H9 (cell line): ENCODE data around the gene VOPP1. TPM values are rescaled to one million over a fixed set of nuclear protein-coding genes. Genes with fewer than 3 reads are reported as not detected.

ENCODE experiments used
- DNase-seq: peaks from one replicate; pipeline ENCODE4 v3.0.0-alpha.2; 2017
- H2AFZ ChIP-seq: one replicate; pipeline ENCODE4 v1.6.1; 2013; ENCODE audit warnings: mild to moderate bottlenecking, low read length, control low read depth, moderate library complexity
- H2AK5ac ChIP-seq: 2 replicates; pipeline ENCODE4 v1.6.1; 2013; ENCODE audit warnings: low read length, control low read depth, mixed read lengths; ENCODE audit not compliant: insufficient read length
- H2BK120ac ChIP-seq: one replicate; pipeline ENCODE4 v1.6.1; 2013; ENCODE audit warnings: low read depth, mild to moderate bottlenecking, low read length, control low read depth, inconsistent platforms; ENCODE audit not compliant: poor library complexity, severe bottlenecking
- H2BK12ac ChIP-seq: 2 replicates; pipeline ENCODE4 v1.6.1; 2013; ENCODE audit warnings: low read length, control low read depth, mixed read lengths, low read depth; ENCODE audit not compliant: insufficient read length
- H2BK15ac ChIP-seq: 2 replicates; pipeline ENCODE4 v1.6.1; 2013; ENCODE audit warnings: low read depth, low read length, control low read depth
- H2BK20ac ChIP-seq: one replicate; pipeline ENCODE4 v1.6.1; 2013; ENCODE audit warnings: low read depth, mild to moderate bottlenecking, low read length, control low read depth, inconsistent platforms; ENCODE audit not compliant: poor library complexity, severe bottlenecking
- H2BK5ac ChIP-seq: 2 replicates; pipeline ENCODE4 v1.6.1; 2013; ENCODE audit warnings: low read length, control low read depth, mixed read lengths; ENCODE audit not compliant: insufficient read length
- H3K14ac ChIP-seq: 2 replicates; pipeline ENCODE4 v1.6.1; 2013; ENCODE audit warnings: low read length, control low read depth; ENCODE audit not compliant: insufficient read depth
- H3K18ac ChIP-seq: 2 replicates; pipeline ENCODE4 v1.6.1; 2013; ENCODE audit warnings: low read depth, mild to moderate bottlenecking, mixed read lengths, low read length, control low read depth; ENCODE audit not compliant: insufficient read length
- H3K23ac ChIP-seq: 2 replicates; pipeline ENCODE4 v1.6.1; 2013; ENCODE audit warnings: low read length, control low read depth, mixed read lengths, low read depth; ENCODE audit not compliant: insufficient read length
- H3K23me2 ChIP-seq: 2 replicates; pipeline ENCODE4 v1.6.1; 2013; ENCODE audit warnings: low read depth, mild to moderate bottlenecking, mixed read lengths, low read length, control low read depth; ENCODE audit not compliant: insufficient read length, poor library complexity, severe bottlenecking
- H3K27ac ChIP-seq: 2 replicates; pipeline ENCODE4 v1.5.1; 2013; ENCODE audit warnings: low read length, control low read depth, mixed read lengths, low read depth; ENCODE audit not compliant: insufficient read length
- H3K27me3 ChIP-seq: 2 replicates; pipeline ENCODE4 v1.6.1; 2013; ENCODE audit warnings: low read length, control low read depth, inconsistent platforms; ENCODE audit not compliant: insufficient read depth
- H3K4ac ChIP-seq: 2 replicates; pipeline ENCODE4 v1.6.1; 2013; ENCODE audit warnings: low read depth, mild to moderate bottlenecking, control low read depth, inconsistent platforms, low read length, moderate library complexity
- H3K4me1 ChIP-seq: 2 replicates; pipeline ENCODE4 v1.6.1; 2013; ENCODE audit warnings: low read length, control low read depth, inconsistent platforms; ENCODE audit not compliant: insufficient read depth
- H3K4me2 ChIP-seq: 2 replicates; pipeline ENCODE4 v1.6.1; 2013; ENCODE audit warnings: low read length, control low read depth, mixed read lengths; ENCODE audit not compliant: insufficient read length, insufficient read depth
- H3K56ac ChIP-seq: 2 replicates; pipeline ENCODE4 v1.6.1; 2013; ENCODE audit warnings: low read depth, mild to moderate bottlenecking, mixed read lengths, low read length, control low read depth; ENCODE audit not compliant: insufficient read length
- H3K79me1 ChIP-seq: 2 replicates; pipeline ENCODE4 v1.6.1; 2013; ENCODE audit warnings: low read depth, mild to moderate bottlenecking, moderate library complexity, low read length, control low read depth, inconsistent platforms; ENCODE audit not compliant: insufficient read depth, poor library complexity, severe bottlenecking
- H3K79me2 ChIP-seq: 2 replicates; pipeline ENCODE4 v1.6.1; 2013; ENCODE audit warnings: low read length, control low read depth, inconsistent platforms; ENCODE audit not compliant: insufficient read depth
- H3K9ac ChIP-seq: 2 replicates; pipeline ENCODE4 v1.6.1; 2013; ENCODE audit warnings: low read length, control low read depth, mixed read lengths; ENCODE audit not compliant: insufficient read length; ENCODE audit errors: extremely low read depth
- H3K9me3 ChIP-seq: one replicate; pipeline ENCODE4 v1.6.1; 2013; ENCODE audit warnings: low read depth, low read length, inconsistent platforms; ENCODE audit not compliant: control insufficient read depth
- H3T11ph ChIP-seq: one replicate; pipeline ENCODE4 v1.6.1; 2013; ENCODE audit warnings: mild to moderate bottlenecking, low read length, control low read depth, inconsistent platforms
- H4K20me1 ChIP-seq: one replicate; pipeline ENCODE4 v1.6.1; 2013; ENCODE audit not compliant: control insufficient read depth, insufficient read length, insufficient read depth
- H4K5ac ChIP-seq: 2 replicates; pipeline ENCODE4 v1.6.1; 2013; ENCODE audit warnings: low read depth, mild to moderate bottlenecking, mixed read lengths, low read length, control low read depth; ENCODE audit not compliant: insufficient read length
- H4K8ac ChIP-seq: replicated peaks from 2 replicates; pipeline ENCODE4 v1.6.1; 2013; ENCODE audit warnings: low read length, control low read depth, mixed read lengths, low read depth; ENCODE audit not compliant: insufficient read length
- H4K91ac ChIP-seq: 2 replicates; pipeline ENCODE4 v1.6.1; 2013; ENCODE audit warnings: low read depth, mild to moderate bottlenecking, moderate library complexity, mixed read lengths, low read length, control low read depth; ENCODE audit not compliant: insufficient read length
- H3K27ac Mint-ChIP-seq, 3 experiments: 2 replicates in 2 of 3; 3 replicates in 1 of 3; pipeline ENCODE4 v1.8.0; 2020 to 2021; ENCODE audit warnings: mixed read lengths in 3 of 3, mild to moderate bottlenecking in 1 of 3, moderate library complexity in 1 of 3
- H3K27me3 Mint-ChIP-seq: 2 replicates; pipeline ENCODE4 v1.8.0; 2021; ENCODE audit warnings: low read depth, mild to moderate bottlenecking, moderate library complexity, mixed read lengths
- H3K36me3 Mint-ChIP-seq, 3 experiments: 2 replicates in 2 of 3; 3 replicates in 1 of 3; pipeline ENCODE4 v1.8.0; 2020 to 2021; ENCODE audit warnings: low read depth in 3 of 3, mixed read lengths in 3 of 3; ENCODE audit not compliant: insufficient read depth in 1 of 3
- H3K4me1 Mint-ChIP-seq, 2 experiments: 2 replicates each; pipeline ENCODE4 v1.8.0; 2020; ENCODE audit warnings: mixed read lengths in 2 of 2
- H3K4me3 Mint-ChIP-seq, 2 experiments: 2 replicates in 1 of 2; 3 replicates in 1 of 2; pipeline ENCODE4 v1.8.0; 2020 to 2021; ENCODE audit warnings: mild to moderate bottlenecking in 2 of 2, mixed read lengths in 2 of 2, moderate library complexity in 1 of 2
- H3K9me3 Mint-ChIP-seq, 2 experiments: 2 replicates in 1 of 2; 3 replicates in 1 of 2; pipeline ENCODE4 v1.8.0; 2020; ENCODE audit warnings: mild to moderate bottlenecking in 2 of 2, mixed read lengths in 2 of 2, moderate library complexity in 1 of 2
- WGBS: extraction: QIAGEN DNeasy Blood & Tissue Kit; methylation state at CpG from one replicate; pipeline ENCODE4 v1.1.7; 2013; ENCODE audit warnings: missing lambda C conversion rate, low lambda C conversion rate, mixed read lengths; ENCODE audit not compliant: insufficient read length; ENCODE audit errors: extremely low coverage; 5-methylcytosine and 5-hydroxymethylcytosine counted together
- total RNA-seq: library from RNA; stranded (reverse); gene quantifications from 2 replicates; pipeline ENCODE4 v1.2.1, GENCODE V29; 2021
- TF ChIP-seq, protein P1 (sequence below): fragments of 200-600 bp; sonication (generic); conservative IDR thresholded peaks from 3 replicates; pipeline ENCODE4 v1.8.0; 2021; ENCODE audit warnings: antibody characterized with exemption, mild to moderate bottlenecking

The VOPP1 gene
- total RNA-seq, 1 experiment from 2014 or later = 55.7 TPM

DNA sequence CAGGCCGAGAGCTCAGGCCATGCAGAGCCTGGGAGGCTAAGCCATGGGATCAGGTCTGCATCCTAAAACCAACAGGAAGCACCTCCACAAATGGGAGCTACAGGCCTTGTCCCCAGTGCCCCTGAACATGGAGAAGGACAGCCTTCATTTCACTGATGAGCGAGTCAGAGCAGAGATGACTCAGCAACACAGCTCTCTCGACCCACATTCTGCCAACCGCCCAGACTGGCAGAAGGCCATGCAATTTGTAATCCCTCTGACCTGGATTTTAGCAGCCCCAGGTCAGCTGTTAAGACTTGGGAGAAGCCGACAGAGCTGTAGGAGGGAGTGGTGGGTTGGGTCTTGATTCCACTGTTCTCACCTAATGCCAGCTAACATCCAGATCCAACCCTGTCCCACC lies 25.5 kb downstream of the VOPP1 start:
- Histone ChIP-seq H3K14ac (peak overlapping the region; percentile 42; the same call in 1 of the 2 replicates), H3K9ac (no peak overlapping the region), H3T11ph (no peak overlapping the region), H3K23ac (no peak overlapping the region), H3K4me1 (peaks cover 8% of the 10 kb centered on the region; the same call in 1 of the 2 replicates), H2BK20ac (no peak overlapping the region), H3K4ac (no peak overlapping the region), H4K5ac (no peak overlapping the region), H2BK120ac (no peak overlapping the region), H4K91ac (no peak overlapping the region), H3K4me2 (no peak overlapping the region), H2BK5ac (no peak overlapping the region), H3K27ac (no peak overlapping the region), H2BK15ac (no peak overlapping the region), H3K27me3 (no peaks in the 10 kb centered on the region), H3K79me2 (peaks cover 22% of the 10 kb centered on the region; the same call in 1 of the 2 replicates), H4K20me1 (no peaks in the 10 kb centered on the region), H2AK5ac (no peak overlapping the region), H2AFZ (no peak overlapping the region), H4K8ac (no peak overlapping the region), H3K9me3 (no peaks in the 10 kb centered on the region), H3K18ac (no peak overlapping the region), H3K79me1 (peaks cover 10% of the 10 kb centered on the region), H3K23me2 (no peaks in the 10 kb centered on the region), H2BK12ac (no peak overlapping the region), H3K56ac (no peak overlapping the region)
- Mint-ChIP-seq H3K4me3 (no peak overlapping the region), H3K4me1 (peaks cover 42 to 47% of the 10 kb centered on the region in 2 experiments), H3K27me3 (no peaks in the 10 kb centered on the region), H3K36me3 (peaks cover 8 to 12% (median 9%) of the 10 kb centered on the region in 3 experiments; a peak in 6 of 7 replicates), H3K27ac (peak overlapping the region in 1 of 3 experiments; percentile 85; a peak in 2 of 7 replicates), H3K9me3 (no peaks in the 10 kb centered on the region)
- no peak for DNase-seq
- WGBS = no CpG with 5 or more reads among the region's 5 CpGs
- TF ChIP-seq, protein P1, sequence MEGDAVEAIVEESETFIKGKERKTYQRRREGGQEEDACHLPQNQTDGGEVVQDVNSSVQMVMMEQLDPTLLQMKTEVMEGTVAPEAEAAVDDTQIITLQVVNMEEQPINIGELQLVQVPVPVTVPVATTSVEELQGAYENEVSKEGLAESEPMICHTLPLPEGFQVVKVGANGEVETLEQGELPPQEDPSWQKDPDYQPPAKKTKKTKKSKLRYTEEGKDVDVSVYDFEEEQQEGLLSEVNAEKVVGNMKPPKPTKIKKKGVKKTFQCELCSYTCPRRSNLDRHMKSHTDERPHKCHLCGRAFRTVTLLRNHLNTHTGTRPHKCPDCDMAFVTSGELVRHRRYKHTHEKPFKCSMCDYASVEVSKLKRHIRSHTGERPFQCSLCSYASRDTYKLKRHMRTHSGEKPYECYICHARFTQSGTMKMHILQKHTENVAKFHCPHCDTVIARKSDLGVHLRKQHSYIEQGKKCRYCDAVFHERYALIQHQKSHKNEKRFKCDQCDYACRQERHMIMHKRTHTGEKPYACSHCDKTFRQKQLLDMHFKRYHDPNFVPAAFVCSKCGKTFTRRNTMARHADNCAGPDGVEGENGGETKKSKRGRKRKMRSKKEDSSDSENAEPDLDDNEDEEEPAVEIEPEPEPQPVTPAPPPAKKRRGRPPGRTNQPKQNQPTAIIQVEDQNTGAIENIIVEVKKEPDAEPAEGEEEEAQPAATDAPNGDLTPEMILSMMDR = no peak
